Anterior cingulate cortex (tissue), 58 donors: ENCODE results near the gene CARTPT.

Experiments used
- DNase-seq, 58 donors: peaks; one replicate each; lab custom pipeline; 2025; lab: John Stamatoyannopoulos, UW

CARTPT gene

DNA sequence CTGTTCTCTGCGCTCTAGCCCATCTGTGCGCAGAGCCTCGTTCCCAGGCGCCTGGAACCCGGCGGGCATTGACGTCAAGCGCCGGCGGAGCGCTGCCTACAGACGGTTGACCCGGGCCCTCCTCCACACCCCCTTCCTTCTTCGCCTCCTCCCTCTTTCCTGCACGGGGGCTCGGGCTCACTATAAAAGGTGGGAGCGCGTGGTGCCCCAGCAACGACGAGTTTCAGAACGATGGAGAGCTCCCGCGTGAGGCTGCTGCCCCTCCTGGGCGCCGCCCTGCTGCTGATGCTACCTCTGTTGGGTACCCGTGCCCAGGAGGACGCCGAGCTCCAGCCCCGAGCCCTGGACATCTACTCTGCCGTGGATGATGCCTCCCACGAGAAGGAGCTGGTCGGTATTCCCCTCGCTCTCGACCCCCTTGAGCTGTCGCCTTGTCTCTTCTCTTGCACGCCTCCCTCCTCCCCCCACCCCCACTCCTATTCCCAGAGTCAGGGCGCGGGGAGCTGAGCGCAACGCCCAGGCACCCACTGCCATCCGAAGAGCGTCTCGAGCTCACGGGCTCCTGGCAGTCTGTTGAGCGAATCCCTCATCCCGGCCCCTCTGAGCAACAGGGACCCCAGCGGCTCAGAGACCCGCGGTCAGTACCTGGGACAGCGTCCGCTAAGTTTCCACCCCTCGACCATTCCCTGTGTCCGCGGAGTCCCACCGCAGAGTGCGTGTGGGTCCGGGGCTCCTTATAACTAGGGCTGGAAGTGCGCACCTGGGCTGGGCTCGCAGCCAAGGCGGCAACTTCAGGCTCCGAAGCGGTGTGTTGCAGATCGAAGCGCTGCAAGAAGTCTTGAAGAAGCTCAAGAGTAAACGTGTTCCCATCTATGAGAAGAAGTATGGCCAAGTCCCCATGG is at the start of gene CARTPT:
TSS of gene CARTPT (plus strand) at position 213 of the 902 bp plus-strand sequence. CDS start at position 232, 19 bp downstream.
- DNase-seq: no peak

- DNase-seq: no peak
These were observed 41.1 kb upstream of the CARTPT start for GRCh38 chr5:71677977-71678376.

DNA sequence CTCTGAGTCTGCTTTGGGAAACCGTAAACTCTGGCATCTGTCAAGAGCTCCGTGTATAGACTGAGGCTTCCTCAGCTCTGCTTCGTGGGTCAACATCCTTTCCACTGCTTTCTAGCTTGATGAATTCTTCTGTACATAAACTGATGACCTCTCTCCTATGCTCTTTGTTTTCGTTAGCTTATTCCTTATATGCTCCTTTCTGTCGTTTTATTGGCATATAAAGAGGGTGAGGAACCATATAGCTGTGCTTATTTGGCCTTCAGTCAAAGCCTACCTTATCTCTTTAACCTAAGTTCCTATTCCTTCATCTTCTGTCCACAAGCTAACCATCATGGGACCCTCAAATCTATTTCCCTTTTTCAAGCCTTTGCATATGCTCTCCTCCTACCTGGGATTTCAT is 39.4 kb upstream of the CARTPT start:
- no peak for DNase-seq

DNA sequence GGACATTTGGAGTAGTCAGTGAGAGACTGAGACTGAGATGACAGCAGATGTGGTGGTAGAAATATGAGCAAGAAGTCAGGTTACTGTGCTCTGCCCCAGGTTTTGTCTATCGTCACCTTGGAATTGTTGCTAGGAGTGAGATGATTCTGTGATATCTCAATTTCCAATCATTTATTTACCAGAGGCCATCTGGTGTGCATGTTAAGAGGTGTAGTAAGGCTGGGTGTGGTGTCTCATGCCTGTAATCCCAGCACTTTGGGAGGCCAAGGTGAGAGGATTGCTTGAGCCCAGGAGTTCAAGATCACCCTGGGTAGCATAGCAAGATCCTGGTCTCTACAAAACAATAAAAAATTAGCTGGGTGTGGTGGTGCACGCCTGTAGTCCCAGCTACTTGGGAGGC is 38.6 kb upstream of the CARTPT start:
- DNase-seq: no peak

DNA sequence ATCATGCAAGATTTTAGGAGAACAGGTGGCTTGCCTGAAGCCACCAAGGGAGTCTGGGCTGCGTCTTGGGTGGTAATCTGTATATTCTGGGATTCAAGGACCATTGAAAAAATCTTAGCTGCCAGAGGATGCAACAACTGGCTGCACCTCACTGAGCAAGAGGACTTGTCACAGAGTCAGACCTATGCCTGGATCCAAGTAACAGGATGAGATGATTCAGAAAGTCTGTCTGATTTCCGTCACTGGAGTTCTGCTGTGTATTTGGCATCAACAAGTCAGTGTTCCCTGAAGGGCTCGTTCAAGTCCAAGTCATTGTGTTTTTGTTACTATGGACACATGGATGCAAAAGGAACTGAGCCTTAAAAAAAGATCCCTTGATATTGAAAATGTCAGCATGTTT is 37.8 kb upstream of the CARTPT start:
- no peak for DNase-seq

GRCh38 chr5:71684309-71684708 is 34.8 kb upstream of the CARTPT start:
- no peak for DNase-seq

GRCh38 chr5:71693828-71694427 is 25.1 kb upstream of the CARTPT start:
- DNase-seq: no peak

DNA sequence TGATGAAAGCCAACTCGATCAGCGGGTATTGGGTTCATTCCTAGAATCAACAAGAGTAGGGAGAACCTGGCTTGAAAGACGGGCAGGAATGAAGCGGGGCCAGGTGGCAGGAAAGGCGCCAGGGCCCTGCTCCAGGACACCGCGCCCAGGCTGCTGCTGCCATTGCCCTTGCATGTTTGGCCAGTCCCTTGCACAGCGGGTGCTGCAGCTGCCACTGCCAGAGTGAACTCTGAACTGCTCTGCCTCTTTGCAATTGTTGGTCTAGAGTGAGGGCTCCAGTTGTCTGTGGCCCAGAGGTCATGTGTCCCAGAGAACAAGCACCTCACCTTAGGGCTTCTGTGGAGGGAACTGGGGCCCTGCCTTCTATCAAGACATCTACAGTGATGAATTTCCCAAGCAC is 24.0 kb upstream of the CARTPT start:
- DNase-seq: no peak

DNA sequence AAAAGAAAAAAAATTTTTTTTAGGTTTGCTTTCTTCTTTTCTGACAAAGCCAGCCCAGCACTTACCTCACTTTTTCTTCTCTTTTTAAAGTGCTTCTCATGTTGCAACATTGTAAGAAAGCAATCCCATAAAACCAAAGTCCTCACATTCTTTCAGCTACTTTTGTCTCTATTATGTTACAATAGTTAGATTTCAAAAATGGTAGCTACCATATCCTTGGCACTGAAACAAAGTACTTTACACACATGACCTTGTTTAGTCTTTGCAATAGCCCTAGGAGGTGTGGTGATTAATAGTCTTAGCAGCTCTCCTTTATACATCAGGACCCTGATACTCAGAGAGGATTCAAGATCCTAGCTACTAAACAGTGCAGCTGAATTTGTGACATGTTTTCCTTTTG is 23.5 kb upstream of the CARTPT start:
- DNase-seq: no peak

DNA sequence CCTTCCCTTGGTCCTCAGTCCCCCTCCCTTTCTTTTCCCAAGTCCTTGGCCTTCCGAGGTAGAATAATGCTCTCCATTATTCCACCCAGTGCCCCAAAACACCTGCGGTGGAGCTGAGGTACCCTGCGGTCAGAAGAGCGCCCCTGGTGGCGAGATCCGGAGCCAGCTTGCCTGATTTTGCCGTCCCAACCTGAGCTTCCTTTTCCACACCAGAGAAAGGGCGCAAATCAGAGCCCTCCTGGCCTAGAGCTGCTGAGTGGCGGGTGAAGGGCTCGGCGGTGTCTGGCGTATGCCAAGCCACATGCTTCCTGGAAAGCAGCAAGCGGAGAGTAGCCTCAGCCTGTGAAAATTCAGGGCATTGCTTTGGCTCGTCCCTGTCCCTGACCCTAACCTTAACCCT is 21.1 kb upstream of the CARTPT start:
- DNase-seq: no peak

GRCh38 chr5:71699233-71699632 is 19.8 kb upstream of the CARTPT start:
- no peak for DNase-seq

DNA sequence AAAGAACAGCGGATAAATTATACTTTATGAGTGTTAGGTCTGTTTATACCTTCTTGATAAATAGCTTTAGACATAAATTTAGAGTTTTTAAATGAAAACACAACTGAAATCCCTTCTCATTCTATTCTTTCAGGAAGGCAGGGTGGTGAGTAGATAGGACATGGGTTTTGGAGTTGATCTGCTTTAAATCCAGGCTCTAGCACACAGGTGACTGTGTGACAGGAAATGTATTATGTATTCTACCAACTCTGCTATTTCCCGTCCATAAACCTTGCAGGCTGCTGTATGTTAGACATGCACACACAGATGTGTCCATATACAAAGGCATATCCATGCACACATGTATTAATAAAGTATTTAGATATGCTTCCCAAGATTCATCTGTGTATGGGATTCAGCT is 19.3 kb upstream of the CARTPT start:
- DNase-seq: no peak

DNA sequence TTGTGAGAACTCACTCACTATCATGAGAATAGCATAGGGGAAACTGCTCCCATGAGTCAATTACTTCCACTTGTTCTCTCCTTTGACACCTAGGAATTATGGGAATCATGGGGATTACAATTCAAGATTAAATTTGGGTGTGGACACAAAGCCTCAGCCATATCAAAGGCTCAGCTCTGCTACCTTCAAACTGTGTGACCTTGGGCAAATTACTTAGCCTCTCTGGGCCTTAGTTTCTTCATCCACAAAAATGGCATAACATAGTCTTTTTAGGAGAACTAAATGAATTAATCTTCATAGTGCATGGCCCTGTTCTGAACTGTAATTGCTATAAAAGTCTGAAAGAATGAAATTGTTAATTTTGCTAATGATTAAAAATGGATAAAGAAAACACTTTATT is 18.3 kb upstream of the CARTPT start:
- no peak for DNase-seq

- DNase-seq: no peak
These were observed 17.7 kb upstream of the CARTPT start for GRCh38 chr5:71701407-71701806.

GRCh38 chr5:71703941-71704340 is 15.1 kb upstream of the CARTPT start:
- DNase-seq: no peak

DNA sequence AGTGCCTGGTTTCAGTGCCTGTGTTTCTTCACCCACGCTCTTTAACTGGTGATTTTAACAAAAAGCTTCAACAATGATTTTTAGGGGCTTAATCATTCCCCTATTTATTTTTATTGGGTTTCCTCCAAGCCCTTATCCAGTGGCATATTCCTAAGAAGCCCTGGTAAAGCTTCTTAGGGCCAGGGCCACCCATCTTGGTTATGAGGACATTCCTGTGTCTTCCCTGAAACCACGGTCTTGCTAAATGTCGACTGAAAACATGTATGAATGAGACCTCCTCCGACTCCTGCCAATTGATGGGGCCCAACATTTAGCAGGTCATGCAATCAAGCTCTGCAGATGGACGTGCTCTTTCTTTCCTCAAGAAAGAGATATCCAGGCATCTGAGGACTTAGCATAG is 13.7 kb upstream of the CARTPT start:
- DNase-seq: no peak

GRCh38 chr5:71706906-71707305 is 12.2 kb upstream of the CARTPT start:
- no peak for DNase-seq

GRCh38 chr5:71711610-71712009 is 7.5 kb upstream of the CARTPT start:
- DNase-seq: no peak

DNA sequence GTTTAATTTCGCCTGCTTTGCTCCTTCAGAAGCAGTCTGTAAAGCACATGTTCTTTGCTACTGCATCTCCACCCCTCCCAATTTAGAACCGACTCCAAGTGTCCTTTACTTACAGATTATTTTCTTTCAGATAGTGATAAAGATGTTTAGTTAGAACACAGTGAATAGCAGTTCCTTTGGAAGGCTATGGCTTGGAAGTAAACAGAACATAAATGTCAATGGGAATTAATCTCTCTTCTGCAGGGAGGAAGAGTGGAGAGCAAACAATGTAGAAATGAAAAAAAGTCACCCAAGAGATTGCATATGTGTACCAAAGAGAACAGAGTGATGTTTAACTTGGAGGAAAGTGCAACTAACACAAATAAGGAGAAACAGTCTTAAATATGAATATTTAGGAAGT is 4.2 kb upstream of the CARTPT start:
- no peak for DNase-seq

DNA sequence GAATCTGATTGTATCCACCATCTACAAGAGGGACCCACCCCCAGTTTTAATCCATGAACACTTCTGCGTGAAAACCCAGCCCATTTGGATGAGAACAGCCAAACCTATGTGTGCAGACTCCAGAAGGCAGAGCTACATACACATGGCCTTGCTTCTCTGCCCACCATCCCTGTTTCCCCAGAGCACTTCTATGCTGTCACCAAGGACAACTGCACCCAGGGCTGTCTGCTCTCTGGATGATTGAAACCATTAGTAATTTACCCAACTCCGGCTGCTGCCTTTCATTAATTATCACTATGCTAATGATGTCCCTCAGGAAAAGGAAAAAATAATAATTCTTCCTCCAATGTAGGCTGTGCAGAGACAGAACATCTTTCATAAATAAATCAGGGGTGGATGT is 8.9 kb downstream of the CARTPT start:
- no peak for DNase-seq

- DNase-seq: no peak
These were observed 11.9 kb downstream of the CARTPT start for GRCh38 chr5:71731015-71731414.

DNA sequence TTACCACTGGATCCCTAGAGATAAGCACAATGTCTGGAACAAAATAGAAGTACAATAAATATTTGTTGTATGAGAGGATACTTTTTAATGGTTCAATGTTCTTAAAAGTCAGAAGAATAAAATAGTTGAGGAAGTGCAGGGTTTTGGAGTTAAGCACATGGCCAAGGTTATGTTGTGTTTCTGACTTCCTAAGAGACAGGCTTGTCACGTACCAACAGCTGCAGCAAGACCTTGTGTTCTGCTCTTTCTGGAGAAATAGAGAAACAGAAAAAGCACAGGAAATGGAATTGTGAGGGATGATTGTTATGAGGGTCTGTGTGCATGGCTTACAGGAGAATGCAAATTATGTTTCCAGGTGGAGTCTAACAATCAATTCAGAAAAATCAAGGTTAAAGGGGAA is 12.9 kb downstream of the CARTPT start:
- no peak for DNase-seq
